HFF-Myc (cell line): ENCODE results near the gene ABLIM2.
"Not testable (repeated sequence)": the region's sequence is repeated elsewhere in the genome, so short reads cannot be mapped to it uniquely, and the experiment has no call there.

Experiments
- DNase-seq: peaks from one replicate; pipeline ENCODE4 v3.0.0-alpha.2; 2011; ENCODE audit warnings: low read depth; ENCODE audit errors: extremely low read depth
- H3K4me3 ChIP-seq: replicated peaks from 2 replicates; pipeline ENCODE4 v1.5.1; 2011; ENCODE audit warnings: low read depth, mild to moderate bottlenecking, control low read depth, low read length
- CTCF ChIP-seq: IDR thresholded peaks from 2 replicates; pipeline ENCODE4 v1.5.1; 2012; ENCODE audit warnings: mild to moderate bottlenecking, low read depth, low read length, control low read depth; ENCODE audit errors: missing control alignments

The ABLIM2 gene

DNA sequence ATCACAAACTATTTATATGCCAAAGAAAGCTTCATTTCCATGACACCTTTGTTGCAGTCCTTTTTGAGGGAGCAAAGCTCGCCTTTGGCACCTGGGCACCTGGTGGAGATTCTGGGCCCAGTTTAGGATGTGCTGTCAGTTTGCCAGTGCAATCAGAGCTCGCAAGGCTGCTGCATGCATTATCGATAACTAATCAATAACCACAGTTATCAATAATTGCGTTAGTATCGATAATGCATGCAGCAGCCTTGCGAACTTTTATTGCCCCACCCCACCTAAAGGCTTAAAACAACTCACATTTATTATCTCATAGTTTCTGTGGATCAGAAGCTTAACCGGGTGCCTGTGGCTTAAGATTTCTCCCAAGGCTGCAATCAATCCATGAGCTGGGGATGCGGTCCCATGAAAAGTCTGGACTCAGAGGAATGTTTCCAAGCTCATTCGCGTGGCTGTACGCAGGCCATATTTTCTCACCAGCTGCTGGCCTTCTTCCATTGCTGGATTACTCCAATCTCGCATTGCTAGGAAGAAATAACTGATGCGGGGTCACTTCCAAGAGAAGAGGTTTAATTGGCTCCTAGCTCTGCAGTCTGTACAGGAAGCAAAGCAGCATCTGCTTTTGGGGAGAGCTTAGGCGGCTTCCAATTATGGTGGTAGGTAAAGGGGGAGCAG, 212.8 kb downstream of the ABLIM2 start:
- H3K4me3 ChIP-seq: no peak overlapping the region
- DNase-seq: no peak
- no peak for TF ChIP-seq CTCF

DNA sequence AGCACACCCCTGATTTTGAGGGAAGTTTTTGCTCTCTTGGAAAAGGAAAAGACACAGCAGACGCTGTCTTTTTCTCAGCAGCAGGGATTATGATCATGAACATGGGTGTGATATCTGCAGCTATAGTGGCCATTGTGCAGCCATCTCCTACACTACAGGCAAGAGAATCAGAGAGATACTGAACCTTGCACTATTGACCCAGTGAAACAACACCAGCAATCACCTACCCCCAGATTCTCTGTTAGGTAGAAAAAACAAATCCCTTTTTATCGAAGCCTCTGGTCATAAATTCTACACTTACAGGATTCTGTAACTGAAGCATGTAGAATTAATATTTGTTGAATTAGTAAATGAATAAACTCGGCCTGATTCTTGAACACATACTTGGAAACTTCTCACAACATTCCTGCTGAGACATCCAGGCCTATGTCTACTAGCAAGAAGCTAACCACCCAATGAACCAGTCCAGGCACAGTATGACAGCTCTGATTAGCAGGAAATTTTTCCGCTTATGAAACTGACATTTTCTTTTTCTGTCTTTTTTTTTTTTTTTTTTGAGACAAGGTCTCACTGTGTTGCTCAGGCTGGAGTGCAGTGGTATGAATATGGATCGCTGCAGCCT, 213.9 kb downstream of the ABLIM2 start:
- H3K4me3 ChIP-seq: no peak overlapping the region
- DNase-seq: no peak
- no peak for TF ChIP-seq CTCF

- not testable (repeated sequence) for H3K4me3 ChIP-seq, DNase-seq
These were observed 214.9 kb downstream of the ABLIM2 start for GRCh38 chr4:7943688-7944087.

- DNase-seq: no peak
- H3K4me3 ChIP-seq: no peak overlapping the region
- no peak for TF ChIP-seq CTCF
These were observed 215.4 kb downstream of the ABLIM2 start for GRCh38 chr4:7943211-7943610.

DNA sequence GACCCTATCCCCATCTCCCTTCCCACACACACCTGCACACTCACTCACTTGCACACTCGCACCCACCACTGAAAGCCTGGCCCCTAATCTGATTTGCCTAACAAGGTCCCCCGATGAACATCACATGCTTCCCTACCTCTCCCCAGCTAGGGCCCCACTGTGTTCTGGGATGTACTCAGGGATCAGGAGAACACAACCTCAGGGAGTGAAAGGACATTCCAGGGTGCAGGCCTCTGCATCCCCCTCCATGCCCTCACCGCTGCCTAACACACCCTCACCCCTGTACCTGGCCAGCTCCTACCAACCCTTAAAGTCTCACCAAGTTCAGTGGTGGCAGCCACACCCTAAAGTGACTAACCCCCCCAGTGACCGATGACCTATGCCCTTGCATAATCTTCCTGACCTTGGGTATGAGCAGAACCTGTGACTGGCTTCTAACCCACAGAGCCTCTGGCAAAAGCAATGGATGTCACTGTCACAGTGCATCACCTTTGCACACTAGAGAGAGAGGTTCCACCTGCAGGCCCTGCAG, 216.6 kb downstream of the ABLIM2 start:
- TF ChIP-seq CTCF: no peak
- DNase-seq: no peak

DNA sequence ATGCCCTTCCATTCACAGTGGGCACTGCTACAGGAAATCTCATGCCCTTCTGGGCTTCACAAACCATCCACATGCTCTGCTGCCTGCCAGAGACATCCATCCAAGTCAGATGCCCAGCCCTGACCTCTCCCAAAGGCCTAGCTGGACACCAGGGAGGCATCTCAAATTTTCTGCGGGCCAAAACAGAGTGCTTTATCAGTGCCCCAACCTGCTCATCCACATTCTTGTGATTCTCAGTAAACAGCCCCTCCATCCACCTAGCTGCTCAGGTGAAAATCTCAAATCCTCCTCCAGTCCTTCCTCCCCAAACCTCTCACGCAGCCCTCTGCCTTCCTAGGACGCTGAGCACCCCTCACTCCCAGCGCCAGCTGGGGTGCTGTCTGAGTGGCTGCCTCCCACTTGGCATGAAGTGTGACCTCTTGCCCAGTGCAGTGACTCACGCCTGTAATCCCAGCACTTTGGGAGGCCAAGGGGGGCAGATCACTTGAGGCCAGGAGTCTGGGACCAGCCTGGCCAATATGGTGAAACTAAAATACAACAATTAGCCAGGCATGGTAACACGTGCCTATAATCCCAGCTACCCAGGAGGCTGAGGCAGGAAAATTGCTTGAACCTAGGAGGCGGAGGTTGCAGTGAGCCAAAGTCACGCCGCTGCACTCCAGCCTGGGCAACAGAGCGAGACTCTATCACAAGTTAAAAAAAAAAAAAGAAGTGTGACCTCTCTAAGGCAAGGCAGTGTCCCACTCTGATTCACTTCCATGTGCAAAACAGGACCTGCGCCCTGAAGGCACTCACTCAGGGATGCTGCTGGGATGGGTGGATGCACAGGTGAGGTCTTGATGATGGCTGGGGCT, 217.3 kb downstream of the ABLIM2 start:
- no peak overlapping the region for H3K4me3 ChIP-seq
- DNase-seq: no peak
- no peak for TF ChIP-seq CTCF

More for the DNA sequence above, 216.6 kb downstream of the ABLIM2 start:
- no peak overlapping the region for H3K4me3 ChIP-seq
